AG08395 (cell line): ENCODE results near the gene EXOC3.
A peak's percentile ranks its signal among the peaks of the same experiment; 100 is the strongest.

ENCODE experiments used
- DNase-seq: peaks from one replicate; pipeline ENCODE4 v3.0.0; 2012; ENCODE audit warnings: mixed read lengths, low spot score

The EXOC3 gene

DNA sequence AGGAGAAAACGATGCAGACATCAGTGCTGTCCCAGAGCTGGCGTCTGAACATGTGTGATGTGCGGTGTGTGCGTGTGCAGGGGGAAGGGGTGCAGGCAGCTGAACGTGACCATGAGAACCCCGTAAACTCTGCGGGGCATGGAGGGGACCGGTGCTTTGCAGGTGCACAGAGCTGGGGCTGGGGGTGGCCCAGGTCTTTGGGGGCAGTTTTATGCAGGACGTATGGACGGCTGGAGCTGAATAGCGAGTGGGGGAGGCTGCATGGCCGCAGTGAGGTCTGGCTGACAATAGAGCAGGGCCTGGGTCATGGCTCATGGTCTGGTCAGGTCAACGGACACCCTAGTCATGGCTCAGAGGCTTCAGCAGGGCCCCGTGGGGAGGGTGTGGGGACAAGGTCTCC is 3.3 kb upstream of the EXOC3 start:
- DNase-seq: no peak

DNA sequence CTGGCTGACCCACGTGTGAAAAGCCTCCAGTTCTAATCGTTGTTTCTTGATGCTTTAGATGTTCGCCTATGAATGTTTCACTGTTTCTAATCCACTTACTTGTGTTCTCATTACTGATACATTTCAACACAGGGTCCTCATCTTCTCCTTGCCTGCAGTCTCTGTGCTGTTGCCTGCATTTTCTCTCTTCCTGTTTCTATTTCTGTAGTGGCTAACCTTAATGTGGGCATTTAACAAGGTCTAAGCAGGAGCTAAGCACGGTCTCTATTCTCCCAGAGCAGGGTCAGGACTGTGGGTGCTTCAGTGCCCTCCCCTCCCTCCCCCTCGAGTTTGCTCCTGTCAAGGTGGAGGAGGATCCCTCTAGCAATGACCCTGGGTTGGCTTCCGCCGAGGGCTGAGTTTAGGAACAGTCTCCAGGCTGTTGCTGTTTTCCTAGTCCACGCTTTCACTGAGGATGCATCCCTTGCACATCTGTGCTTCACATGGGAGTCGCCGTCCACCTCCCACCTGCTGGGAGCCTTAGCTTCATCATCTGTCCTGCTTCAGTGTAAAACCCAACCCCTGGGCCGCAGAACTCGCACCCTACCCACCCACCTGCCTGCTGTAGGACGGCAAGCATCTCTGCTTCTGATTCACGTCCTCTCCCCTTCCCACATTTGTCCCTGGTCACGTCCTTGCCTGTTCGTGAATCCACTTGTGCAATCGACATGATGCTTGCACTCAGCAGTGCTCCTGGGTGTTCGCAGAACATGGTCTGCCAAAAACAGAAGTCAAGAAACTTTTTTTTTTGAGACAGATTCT is 2.4 kb upstream of the EXOC3 start:
- no peak for DNase-seq

- DNase-seq: no peak
Observed at GRCh38 chr5:441996-442334, 1.0 kb upstream of the EXOC3 start.

DNA sequence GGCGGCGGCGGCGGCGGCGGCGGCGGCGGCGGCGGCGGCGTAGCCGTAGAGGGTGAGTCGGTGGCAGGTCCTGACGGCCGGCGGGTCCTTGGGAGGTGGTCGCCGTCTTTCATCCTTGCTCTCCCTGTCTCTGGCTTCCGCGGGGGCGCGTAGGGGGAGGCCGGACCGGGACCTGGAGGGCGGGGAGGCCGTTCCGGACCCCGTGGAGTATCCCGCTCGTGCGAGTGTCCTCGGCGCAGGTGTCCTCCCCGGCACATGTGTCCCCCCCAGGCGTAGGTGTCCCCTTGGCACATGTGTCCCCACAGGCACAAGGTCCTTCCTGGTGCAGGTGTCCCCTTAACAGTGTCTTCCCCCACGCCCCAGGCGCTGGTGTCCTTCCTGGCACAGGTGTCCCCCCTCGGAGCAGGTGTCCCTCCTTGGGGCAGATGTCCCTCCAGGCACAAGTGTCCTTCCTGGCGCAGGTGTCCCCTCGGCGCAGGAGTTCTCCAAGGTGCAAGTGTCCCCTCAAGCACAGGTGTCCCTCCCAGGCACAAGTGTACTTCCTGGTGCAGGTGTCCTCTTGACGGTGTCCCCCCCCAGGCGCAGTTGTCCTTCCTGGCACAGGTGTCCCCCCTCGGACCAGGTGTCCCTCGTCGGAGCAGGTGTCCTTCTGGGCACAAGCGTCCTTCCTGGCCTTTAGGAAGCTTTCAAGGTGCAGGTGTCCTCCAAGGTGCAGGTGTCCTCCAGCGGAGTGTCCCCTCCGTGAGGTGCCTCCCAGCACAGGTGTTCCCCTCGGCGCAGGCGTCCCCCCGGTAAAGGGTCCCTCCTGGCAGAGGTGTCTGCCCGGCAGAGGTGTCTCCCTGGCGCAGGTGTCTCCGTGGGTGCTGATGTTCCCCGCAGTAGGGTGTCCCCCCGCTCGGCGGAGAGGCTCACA is 519 bp downstream of the EXOC3 start:
- no peak for DNase-seq

DNA sequence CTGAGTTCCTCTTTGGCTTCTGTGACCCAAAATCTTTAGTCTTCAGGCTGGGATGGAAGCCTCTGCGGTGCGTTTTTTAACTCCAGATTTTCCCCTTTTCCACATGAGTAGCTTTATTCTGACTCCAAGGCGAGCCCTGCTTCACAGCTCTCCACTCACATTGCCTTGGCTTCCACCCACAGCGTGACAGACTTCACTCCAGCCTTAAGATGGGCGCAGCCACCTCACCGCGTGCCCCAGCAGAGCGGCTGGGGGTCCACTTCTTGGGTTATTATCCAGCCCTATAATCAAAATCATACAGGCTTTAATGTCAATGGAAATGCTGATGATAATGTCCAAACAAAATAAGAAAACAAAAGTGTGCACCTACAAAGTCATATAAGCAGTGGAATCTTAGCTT is 1.2 kb downstream of the EXOC3 start:
- no peak for DNase-seq

- DNase-seq: no peak
Observed at GRCh38 chr5:445591-445990, 2.6 kb downstream of the EXOC3 start.

DNA sequence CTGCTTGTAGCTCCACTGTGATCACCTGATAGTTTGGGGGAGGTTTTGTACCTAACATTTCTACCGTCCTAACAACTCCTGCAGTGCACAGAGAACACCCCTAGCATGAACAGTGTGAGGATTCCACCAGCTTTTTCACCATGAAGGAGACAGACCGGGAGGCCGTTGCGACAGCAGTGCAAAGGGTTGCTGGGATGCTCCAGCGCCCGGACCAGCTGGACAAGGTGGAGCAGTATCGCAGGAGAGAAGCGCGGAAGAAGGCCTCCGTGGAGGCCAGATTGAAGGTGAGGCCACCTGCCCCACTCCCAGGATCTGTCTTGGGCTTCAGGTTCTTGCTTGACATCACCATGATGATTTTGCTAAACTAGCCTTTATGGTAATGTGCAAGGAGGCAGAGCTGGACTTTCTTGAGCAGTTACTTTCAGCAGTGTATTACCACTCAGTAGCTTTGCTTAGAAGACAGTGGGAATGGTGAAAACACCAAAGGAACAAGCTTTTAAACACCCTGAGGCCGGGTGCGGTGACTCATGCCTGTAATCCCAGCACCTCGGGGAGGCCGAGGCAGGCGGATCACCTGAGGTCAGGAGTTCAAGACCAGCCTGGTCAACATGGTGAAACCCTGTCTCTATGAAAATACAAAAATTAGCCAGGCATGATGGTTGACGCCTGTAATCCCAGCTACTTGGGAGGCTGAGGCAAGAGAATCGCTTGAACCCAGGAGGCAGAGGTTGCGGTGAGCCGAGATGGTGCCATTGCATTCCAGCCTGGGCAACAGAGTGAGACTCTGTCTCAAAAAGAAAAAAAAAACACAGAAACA is 3.3 kb downstream of the EXOC3 start:
- DNase-seq: no peak

DNA sequence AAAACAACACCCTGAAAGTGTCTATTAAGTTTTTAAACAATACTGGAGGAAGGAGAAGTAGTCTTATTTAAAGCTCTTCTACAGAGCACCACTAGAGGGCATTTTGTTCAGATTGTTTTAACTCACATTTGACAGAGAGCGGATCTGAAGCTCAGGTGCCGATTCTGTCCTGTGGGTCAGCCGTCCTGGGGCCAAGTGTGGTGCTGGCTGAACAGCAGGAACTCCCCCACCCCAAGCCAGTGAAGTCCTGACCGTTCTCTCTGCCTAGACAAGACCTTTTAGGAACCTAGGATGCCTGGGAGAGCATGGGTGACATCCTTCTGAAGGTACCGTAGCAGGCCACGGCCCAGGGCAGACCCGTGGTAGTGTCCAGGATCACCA is 3.9 kb downstream of the EXOC3 start:
- peak; percentile 56 for DNase-seq

DNA sequence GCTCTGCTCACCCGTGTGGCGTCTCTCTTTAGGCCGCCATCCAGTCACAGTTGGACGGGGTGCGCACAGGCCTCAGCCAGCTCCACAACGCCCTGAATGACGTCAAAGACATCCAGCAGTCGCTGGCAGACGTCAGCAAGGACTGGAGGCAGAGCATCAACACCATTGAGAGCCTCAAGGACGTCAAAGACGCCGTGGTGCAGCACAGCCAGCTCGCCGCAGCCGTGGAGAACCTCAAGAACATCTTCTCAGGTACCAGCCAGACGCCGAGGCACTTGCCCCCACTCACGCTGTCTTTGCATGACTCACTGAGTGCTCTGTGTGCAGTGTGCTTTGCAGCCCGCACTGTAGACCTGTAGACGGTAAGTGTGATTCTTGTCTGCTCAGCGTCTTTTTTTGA is 4.5 kb downstream of the EXOC3 start:
- DNase-seq: no peak

- DNase-seq: no peak
Observed at GRCh38 chr5:448061-448765, 5.2 kb downstream of the EXOC3 start.

- DNase-seq: no peak
Observed at GRCh38 chr5:448766-449090, 5.8 kb downstream of the EXOC3 start.

DNA sequence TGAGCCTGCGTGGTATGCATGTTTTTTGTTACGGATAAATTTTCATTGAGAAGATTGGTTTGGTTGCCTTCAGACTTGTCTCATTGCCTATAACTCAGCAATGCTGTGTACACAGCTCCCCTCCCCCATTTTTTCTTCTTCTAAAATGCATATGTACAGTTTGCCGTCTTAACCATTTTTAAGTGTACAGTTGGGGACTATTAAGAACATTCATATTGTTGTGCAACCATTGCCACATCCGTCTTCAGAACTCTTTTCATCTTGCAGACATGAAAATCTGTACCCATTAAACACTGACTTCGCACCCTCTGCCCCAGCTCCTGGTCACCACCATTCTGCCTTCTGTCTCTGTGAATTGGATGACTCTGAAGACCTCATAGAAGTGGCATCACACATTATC is 6.2 kb downstream of the EXOC3 start:
- DNase-seq: no peak

DNA sequence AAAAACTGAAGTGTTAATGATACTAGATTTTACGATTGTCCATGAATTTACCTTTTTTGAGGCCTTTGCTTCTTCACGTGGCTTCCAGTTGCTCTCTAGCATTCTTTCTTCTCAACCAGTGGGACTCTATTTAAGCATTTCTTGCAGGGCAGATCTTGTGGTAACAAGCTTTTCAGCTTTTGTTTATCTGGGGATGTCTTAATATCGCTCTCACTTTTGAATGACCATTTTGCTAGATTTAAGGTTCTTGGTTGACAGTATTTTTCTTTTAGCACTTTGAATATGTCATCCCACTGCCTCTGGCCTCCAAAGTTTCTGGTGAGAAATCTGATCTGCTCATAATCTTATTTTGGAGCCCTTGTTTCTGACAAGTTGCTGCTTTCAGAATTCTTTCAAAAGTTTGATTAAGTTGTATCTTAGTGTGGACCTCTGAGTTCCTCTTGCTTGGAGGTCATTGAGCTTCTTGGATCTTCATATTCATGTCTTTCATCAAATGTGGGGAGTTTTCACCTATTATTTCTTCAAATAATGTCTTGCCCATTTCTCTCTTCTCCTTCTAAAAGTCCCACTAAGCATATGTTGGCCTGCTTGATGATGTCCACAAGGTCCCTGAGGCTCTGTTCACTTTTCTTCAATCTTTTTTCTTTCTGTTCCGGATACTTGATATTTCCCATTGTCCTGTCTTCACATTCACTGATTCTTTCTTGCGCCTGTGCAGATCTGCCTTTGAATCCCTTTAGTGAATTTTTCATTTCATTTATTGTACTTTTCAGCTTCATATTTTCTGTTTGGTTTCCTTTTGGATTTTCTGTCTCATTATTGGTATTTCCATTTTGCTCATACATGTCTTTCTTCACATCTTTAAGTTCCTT is 8.8 kb downstream of the EXOC3 start:
- no peak for DNase-seq

DNA sequence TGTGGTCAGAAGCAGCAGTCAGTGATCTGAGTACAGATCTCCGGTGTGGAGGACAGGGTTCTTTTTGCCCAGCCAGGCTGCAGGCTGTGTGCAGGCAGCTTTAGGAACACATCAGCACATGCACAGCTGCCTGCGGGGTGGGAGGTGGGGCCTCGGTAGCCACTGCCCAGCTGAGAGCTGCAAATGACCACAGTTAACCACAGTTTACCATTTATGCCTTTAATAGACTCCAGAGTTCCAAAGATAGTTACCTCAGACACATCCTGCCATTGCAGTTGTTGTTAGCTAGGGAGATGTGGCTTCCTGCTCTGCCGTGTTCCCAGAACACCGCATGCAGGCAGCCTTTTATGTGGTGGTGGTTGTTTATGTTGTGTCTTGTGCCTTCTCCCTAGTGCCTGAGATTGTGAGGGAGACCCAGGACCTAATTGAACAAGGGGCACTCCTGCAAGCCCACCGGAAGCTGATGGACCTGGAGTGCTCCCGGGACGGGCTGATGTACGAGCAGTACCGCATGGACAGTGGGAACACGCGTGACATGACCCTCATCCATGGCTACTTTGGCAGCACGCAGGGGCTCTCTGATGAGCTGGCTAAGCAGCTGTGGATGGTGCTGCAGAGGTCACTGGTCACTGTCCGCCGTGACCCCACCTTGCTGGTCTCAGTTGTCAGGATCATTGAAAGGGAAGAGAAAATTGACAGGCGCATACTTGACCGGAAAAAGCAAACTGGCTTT is 10.2 kb downstream of the EXOC3 start:
- no peak for DNase-seq

DNA sequence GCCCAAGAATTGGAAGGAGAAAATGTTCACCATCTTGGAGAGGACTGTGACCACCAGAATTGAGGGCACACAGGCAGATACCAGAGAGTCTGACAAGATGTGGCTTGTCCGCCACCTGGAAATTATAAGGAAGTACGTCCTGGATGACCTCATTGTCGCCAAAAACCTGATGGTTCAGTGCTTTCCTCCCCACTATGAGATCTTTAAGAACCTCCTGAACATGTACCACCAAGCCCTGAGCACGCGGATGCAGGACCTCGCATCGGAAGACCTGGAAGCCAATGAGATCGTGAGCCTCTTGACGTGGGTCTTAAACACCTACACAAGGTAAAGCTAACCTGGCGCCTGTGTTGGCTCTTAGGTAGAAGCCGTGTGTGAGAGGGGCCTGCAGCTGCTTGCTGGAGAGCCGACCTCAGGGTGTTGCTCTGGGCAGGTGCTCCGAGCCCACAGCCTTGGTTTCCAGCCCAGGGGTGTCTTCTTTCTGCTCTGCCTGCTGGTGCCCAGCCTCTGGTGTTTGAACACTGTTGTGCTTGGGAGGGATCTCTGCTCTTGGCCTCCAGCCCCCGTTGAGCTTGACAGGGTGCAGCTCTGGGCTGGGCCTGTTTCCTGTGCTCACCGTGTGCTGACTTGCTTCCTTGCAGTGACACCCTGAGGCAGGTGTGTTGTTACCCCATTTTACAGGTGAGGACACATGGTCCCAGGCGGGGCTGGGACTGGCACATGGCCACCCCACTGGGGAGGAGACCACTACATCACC is 10.9 kb downstream of the EXOC3 start:
- no peak for DNase-seq

DNA sequence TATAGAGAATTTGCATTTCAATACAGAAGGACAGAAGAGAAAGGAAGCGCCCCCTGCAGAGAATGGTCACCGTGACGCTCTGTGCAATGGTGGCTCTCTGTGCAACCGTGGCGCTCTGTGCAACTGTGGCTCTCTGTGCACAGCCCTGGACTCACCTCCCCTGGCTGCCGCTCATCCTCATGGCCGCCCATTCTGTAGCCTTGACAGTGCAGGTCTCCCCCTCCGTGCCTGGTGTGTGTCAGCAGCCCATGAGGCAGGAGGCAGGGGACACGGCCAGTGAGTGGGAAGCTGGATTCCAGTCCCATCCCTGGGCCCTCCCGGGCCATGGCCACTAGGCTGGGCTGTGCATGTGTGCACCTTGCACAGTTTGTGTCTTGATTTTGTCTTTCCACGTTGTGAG is 12.0 kb downstream of the EXOC3 start:
- DNase-seq: no peak

DNA sequence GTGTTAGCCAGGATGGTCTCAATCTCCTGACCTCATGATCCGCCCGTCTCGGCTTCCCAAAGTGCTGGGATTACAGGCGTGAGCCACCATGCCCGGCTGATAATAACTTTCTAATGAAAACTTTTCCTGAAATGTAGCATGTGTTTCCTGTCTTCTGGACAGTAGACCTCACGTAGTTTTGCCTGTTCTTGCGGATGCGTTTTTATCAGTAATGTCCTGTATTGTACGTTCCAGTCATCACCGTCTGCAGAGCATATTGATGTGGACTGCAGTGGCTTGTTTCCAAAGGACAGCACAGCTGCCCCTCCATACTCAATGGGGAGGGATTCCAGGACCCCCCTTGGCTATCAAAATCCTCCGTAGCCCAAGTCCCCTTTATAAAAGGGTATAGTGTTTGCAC is 12.8 kb downstream of the EXOC3 start:
- DNase-seq: no peak

GRCh38 chr5:456351-457194 is 13.6 kb downstream of the EXOC3 start:
- no peak for DNase-seq
